ENCODE data around the gene MARCHF10. TPM values are rescaled to one million over a fixed set of nuclear protein-coding genes. Genes with fewer than 3 reads are reported as not detected.

MARCHF10 gene
- total and polyA plus RNA-seq, 2 of the 13 experiments (the other 11 are each of a cell fraction or from before 2014, with no cell fraction given), result not detected

- TF ChIP-seq ZBTB40 (IDR thresholded peaks at IDR 0.05) (no peak), ZBTB40 (CRISPR knock-in tag; IDR thresholded peaks at IDR 0.05) (no peak), PPARG (CRISPR knock-in tag; conservative IDR thresholded peaks at IDR 0.05) (no peak), ZNF563 (CRISPR knock-in tag; IDR thresholded peaks at IDR 0.05) (no peak), HES4 (CRISPR knock-in tag; IDR thresholded peaks at IDR 0.05; ENCODE audit: borderline replicate concordance) (no peak)
Measured at GRCh38 chr17:62826956-62827355, 18.8 kb upstream of the MARCHF10 start (continued).
